Stimulated activated naive CD4-positive, alpha-beta T cell (primary cell): ENCODE data around the gene SCO2.

Source experiments
- DNase-seq, 6 experiments: peaks; one replicate each; lab custom pipeline; 2025; lab: John Stamatoyannopoulos, UW

SCO2 gene, protein sequence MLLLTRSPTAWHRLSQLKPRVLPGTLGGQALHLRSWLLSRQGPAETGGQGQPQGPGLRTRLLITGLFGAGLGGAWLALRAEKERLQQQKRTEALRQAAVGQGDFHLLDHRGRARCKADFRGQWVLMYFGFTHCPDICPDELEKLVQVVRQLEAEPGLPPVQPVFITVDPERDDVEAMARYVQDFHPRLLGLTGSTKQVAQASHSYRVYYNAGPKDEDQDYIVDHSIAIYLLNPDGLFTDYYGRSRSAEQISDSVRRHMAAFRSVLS

DNA sequence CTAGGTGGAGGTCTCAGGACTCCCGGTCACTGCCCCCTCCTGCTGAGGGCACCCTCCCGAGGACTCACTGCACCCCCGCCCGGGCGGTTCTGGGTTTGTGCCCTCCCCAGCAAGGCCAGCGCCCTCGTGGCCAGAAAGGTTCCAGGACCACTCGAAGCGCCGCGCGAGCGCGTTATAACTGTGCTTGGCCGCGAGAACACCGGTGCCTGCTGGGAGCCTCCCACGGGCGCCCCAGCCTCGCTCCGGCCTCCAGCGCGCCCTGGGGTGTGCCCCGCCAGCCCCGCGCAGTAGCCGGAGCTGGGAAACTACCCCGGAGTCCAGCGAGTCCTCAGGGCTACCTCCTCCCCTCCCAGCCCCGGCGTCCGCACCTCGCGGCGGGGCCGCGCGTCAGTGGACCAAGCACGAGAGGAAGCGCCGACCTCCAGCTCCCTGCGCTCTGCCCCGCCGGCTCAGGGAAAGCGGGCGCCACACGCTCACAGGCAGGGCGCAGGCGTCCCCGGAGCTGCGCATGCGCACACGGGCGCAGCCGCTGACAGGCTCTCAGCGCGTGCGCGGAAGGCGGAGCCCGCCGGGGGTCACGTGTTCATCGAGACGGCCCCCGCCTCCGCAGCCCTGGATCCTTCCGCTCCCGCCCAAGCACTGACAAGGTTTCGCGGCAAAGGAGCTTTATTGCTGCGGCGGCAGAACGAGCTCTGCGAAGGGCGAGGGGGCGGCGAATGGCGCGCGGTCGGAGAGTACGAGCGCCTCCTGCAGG, at the start of gene SCO2:
TSS of gene SCO2 (minus strand) at position 495 of the 754 bp plus-strand sequence. CDS start 1,187 bp downstream, outside the sequence.
- peak; percentile 92 to 97 (median 96) for DNase-seq

DNA sequence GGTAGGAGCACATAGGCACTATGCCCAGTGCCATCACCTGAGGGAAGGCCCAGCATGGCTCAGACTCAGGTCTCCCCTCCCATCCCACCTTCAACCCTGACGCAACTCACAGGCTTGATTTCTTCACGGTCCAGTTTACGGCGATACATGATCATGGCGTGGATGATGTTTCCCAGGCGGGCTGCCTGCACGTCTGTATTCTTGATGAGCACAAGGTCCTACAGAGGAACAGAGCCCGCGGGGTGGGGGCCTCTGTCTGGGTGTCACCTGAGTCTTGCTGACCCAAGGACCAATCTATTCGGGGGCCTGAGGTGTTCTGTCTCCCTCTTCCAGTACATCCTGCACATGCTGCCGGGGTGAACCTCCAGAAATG, 49.0 kb upstream of the SCO2 start:
- DNase-seq, result no peak

DNA sequence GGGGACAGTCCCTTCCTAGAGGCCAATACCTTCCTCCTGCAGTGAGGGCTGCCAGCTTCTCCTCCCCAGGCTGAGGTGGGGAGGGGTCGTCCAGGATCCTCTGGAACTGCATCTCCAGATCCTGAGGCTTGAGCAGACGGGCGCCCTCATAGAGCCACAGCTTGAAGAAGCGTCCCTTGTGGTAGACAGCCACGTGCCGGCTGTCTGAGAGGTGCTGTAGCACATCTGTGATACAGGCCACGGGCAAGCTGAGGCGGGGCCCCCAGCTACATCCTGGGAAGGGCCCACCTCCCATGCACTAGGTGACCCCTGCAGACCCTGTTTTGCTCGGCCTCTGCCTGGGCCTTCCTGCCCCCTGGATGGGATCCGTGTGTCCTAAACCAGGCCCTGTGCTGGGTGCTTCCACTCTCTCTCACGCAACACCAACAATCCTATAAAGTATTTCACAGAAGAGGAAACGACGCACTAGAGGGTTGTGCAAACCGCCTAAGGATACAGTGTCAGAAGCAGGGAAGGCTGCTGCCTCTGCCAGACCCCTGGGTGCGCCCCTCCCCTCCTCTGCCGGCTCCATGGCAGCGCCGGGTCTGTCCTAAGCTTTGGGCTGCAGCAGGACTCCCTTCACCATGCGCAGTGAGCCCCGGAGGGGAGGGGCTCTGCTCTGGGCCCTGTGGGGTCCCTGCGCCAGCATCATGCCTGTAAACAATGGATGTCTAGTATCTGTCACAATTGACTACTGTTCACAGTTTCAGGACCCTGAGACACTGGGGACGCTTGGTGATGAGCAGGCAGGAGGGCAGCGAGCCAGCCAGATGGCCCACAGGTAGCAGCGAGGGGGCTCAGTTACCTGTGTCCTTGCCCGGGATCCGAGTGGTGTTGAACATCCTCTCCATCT, 48.3 kb upstream of the SCO2 start:
- DNase-seq, result no peak

DNA sequence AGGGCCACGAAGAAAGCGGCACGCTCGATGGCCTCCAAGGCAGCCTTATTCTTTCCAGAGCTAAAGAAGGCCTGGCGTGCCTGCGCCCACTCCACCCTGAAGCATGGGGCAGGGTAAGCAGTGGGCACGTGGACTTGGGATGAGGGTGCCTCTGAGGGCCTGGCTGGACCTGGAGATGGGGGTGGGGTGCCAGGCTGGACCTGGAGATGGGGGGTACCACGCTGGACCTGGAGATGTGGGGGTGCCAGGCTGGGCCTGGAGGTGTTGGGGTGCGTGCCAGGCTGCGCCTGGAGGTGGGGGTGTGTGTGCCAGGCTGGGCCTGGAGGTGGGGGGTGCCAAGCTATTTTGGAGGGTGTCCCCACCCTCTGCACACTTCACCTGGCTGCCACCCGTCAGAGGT, 47.6 kb upstream of the SCO2 start:
- no peak for DNase-seq

DNA sequence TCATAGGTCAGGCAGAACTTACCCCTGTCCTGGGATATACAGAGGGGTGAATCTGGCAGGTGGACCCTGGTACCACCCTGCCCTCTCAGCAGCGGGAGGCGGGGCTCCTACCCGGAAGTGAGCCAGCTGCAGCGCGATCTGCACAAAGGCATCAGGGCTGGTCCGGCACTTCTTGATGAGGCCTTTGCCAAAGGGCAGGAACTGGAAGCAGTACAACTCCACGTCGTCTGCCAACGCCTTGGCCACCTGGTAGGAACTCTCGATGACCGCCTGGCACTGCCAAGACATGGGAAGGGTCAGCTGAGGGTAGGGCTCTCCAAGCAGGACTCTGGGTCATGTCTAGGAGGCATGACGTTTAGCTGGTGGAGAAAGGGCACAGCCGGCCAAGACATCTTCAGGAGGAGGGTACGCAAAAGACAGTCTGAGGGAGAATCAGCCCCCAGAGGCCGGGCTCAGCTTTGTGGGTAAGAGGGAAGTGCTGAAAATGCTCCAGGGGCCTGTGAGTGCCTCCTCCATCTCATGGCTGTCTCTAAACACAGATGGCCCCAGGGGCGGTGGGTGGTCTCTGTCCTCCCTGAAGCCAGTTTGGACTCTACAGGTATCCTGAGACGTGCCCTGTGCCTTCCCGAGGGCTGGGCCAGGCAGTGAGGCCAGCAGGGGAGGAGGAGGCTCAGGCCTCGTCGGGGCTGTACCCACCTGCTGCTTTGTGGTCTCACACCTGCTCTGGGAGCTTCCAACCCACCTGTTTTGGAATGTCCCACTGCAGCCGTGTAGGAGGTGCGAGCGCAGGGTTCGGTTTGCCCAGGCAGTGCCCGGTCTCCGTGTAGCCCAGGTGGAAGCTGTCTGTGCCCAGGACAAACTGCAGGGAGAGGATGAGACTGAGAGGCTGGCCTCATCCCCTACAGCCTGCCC, 46.1 kb upstream of the SCO2 start:
- no peak for DNase-seq

DNA sequence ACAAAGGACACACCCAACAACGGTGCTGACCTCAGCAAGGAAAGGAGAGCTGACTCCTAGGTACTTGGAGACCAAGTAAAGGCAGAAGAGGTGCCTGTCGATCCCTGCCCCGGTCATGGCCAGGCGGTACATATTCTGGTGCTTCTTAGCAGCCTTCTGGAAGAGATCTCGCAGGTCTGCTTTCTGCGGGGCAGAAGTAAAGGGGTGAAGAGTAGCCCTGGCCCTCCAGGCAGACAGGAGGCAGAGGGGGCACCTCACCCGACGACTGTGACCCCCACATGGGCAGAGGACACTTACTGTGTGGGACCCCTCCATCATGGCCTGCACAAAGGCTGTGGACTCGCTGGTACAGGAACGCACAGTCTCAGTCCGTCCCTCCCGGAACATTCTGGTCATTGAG, 45.5 kb upstream of the SCO2 start:
- DNase-seq, result no peak

DNA sequence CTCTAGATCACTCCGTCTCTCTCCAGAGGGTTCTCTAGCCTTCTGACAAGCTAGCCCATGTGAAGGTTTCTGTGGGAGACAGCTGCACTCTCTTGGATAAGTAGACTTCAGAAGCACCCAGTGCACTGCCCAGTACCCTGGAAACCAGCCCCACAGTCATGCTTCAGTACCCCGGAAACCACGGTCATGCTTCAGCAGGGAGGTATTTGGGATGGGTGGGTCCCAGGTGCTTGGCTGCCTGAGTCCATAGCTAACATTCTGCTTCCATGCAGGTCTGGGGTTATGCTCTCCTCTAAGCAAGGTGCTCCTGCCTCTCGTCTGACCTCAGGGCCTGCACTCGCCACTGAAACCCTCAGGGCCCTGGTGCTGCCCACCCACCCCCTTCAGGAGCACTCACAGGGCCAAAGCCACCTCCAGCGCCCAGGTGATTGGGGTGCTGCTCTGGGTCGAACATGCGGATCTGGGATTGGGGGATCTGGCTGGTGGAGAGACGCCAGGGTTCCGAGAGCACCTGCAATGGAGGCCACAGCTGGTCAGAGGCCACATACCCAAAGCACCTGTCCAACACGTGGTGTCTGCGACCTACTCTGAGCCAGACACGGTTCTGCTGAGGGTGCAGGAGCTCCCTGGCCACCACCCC, 44.6 kb upstream of the SCO2 start:
- DNase-seq, result no peak

DNA sequence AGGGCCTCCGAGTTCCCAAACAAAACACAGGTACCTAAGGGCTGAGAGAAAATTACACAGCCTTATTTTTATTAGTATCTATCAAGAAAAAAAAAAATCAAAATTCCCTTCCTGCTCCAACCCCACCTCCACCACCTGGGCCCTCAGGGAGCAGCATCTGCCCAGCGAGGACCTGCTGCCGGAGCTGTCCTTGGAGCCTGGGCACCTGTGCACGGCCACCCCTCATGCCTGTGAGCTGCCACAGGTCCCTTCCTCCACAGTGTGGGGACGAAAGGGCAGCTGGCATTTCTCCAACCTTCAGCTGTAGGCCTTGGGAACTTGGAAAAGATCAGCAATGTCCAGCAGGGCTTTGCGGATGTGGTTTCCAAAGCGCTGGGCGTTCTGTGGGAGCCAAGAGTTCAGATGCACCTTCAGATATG, 43.7 kb upstream of the SCO2 start:
- no peak for DNase-seq

DNA sequence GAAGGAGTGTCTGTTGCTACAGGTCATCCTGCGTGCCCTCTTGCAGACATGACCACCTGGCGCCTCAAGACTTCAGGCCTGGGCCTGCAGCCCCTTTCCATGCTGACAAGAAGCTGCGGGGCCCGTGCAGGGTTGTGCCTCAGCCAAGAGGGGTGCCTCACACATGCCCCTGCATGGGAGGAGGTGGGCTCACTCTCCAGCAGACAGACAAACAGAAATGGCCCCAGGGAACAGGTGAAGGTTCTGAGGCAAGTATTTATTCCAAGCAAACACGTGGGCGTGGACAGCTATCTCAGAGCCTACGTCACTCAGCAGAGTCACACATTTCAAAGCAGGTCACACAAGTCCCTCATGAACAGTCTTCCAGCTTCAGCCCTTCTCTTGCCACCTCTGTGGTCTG, 43.2 kb upstream of the SCO2 start:
- DNase-seq, result no peak

DNA sequence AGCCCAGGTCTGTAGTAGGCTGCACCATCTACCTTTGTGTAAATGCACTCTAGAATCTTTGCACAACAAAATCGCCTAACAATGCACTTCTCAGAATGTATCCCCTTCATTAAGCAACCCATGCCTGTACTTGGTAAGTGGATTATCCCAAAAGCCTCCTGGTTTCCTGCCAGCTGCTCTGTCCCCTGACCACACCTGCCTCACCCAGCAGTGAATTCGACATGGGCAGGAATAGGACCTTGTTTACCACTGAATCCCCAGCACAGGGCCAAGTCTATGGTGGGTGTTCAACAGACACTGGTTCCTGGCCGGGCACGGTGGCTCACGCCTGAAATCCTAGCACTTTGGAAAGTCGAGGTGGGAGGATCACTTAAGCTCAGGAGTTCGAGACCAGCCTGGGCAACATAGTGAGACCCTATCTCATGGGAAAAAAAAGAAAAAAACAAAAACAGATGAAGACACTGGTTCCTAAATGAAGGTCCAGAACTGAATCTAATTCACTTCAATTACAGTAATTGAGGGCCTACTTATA, 42.4 kb upstream of the SCO2 start:
- no peak for DNase-seq

DNA sequence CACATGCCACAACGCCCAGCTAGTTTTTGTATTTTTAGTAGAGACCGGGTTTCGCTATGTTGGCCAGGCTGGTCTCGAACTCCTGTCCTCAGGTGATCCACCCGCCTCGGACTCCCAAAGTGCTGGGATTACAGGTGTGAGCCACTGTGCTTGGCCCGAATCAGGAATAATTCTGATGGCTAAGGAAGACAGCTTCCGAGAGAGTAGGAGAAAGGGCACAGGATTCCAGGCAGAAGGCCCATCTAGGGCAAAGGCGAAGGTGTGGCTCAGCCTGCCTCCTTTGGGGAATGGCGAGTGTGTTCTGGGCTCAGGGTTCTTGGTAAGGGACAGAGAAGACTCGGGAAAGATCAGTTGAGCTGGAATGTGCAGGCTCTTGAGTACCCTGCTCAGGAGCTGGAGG, 38.9 kb upstream of the SCO2 start:
- DNase-seq, result no peak

DNA sequence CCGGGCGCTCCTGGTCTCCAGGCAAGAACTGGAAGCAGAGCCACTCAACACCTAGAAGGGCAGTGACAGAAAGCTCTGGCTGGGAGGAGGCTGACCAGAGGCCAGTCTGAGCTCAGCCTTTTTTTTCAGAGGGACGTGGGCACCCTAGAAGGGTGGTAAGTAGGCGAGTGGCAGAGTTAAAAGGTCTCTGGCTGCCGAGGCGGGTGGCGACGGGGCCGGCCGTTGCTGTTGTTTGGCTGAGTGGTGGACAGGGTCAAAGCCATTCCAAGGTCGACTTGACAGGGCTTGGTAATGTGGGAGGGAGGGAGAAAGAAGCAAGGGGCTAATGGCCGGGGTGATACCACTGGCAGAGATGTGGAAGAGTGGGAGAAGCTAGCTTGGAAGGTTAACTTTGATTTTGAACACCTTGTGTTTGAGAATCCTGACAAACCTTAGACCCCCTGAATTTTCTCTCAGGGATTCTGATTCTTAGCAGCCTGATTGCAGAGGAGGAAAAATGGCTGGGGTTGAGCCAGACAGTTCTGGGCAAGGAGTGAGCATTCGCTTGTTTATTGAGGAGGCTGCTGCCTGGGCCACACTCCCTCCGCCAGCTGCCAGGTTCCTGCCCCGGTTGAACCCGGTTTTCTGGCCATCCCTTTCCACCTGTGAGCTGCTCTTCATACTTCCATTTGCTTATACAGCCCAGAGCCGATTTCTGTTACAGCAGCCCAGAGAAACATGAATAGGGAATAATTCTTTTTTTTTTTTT, 38.2 kb upstream of the SCO2 start:
- DNase-seq, result no peak

DNA sequence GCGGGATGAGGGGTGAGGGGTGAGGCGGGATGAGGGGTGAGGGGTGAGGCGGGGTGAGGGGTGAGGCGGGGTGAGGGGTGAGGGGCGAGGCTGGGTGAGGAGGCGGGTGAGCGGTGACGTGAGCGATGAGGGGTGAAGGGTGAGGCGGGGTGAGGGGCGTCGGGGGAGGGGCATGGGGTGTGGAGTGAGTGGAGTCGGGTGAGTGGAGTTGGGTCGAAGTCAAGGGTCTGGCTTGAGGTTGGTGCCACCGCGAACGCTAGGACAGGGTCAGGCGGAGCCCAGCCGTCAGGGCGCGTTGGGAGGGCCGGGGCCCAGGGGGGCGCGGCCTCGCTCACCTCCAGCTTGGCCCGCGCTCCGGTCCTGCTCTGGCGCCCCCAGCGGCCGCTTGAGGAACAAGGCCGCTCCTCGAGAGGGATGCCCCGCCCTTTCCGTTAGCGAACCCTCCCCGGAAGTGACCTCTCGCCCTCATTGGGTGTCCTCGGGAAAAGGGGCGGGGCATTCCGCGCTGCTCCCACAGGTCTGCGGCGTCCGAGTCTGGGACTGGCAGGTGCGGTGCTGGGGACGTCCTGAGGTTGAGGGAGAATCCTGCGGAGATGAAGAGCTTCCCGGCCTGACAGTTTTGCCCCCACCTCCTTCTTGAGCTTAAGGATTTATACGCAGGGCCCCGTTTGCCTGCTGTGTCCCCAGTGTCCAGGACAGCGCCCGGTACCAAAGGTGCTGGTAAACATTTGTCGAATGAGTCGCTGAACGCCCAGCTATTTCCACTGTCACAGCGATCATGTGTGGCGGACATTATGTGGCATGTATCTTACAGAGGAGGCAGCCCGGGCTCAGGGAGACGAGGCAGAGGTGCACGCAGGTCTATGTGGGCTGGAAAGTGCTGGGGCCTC, 37.4 kb upstream of the SCO2 start, which contains the start of gene SYCE3:
TSS of gene SYCE3 (minus strand) at position 397 of the 890 bp plus-strand sequence. CDS start 6,514 bp downstream, outside the sequence.
- DNase-seq, result peak; percentile 86 to 96 (median 94)

DNA sequence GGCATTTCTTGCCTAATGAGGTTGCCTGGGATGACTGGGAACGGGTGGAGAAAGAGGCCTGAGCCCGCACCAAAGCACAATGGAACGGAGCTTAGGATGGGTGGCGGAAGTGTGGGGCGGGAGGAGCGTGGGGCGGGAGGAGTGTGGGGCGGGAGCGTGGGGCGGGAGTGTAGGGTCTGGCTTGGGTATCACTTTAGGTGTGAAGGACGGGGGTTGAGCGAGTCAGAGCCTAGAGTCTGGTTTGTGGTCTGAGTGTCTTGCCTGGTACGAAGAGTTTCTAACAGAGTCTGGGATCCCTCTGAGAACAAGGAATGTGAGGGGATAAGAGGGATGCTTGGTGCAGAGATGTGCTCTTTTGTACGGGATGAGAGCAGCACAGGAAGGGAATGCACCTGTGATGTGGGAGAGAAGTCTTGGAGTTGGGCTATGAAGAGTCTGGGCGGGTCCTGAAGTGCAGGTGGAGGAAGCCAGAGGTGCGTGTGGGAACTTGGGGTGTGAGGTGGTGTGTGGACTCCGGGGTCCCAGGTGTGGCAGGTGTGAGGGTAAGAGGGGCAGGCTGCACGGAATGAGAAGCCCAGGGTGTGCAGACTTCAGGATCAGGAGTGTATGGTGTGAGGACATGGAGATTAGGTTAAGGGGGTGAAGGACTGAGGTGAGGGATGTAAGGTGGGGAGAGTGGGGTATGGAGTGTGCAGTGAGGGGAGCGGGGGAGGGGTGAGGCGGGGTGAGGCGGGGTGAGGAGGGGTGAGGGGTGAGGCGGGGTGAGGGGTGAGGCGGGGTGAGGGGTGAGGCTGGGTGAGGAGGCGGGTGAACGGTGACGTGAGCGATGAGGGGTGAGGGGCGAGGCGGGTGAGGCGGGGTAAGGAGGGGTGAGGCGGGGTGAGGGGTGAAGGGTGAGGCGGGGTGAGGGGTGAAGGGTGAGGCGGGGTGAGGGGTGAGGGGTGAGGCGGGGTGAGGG, 36.3 kb upstream of the SCO2 start:
- no peak for DNase-seq

DNA sequence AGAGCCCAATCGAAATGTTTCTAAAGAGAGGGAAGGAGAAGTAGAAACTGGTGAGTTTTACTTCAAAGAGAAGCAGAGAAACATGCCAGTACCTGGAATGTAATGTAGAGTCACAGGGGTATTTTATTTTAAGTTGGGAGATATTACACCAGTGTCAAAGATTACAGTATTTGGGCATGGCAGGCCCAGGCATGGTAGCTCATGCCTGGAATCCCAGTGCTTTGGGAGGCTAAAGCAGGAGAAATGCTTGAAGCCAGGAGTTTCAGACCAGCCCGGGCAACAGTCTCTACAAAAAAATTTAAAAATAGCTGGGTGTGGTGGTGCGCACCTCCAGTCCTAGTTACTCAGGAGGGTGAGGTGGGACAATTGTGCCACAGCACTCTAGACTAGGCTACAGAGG, 34.6 kb upstream of the SCO2 start:
- DNase-seq, result no peak

DNA sequence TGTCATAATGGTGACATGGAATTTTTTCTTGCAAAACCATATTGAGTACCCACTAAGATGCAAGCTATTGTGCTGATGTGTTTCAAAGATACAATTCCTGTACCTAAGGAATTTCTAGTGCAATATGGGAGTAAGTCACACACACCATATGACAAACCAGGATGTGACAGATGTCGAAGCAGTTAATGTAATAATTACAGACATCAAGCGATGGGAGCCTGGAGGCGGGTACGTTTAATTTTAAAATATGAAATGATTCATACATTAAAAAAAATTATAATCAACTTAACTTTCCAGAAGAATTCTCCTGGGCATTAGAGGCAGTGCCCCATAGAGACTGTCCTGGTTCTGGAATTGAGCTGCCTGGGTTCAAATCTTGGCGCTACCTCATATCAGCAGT, 31.3 kb upstream of the SCO2 start:
- no peak for DNase-seq

DNA sequence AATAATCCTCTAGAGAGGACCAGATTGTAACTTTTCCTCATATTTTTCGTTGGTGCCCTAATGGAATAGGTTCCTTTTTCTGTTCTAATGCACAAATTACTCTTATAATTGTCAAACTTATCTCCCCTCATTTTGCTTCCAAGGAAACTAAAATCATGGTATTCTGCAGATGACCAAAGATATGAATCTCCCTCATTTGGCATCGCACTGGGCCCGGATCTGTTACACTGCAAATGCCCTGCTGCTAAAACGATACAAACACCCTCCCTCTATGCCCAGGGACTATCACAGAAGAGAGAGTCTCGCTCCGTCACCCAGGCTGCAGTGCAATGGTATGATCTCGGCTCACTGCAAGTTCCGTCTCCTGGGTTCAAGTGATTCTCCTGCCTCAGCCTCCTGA, 27.9 kb upstream of the SCO2 start:
- DNase-seq, result no peak
